ENCODE results near the gene LMTK2. TPM values are rescaled to one million over a fixed set of nuclear protein-coding genes. Genes with fewer than 3 reads are reported as not detected.

LMTK2 gene
- total RNA-seq, 1 donor from 2014 or later, result 6.3 TPM

Other genes with a start within 250 kb of the LMTK2 start
- gene ASNS, start 234.5 kb upstream of the LMTK2 start, total RNA-seq, result 1.6 and 3.1 TPM in 2 replicates
- not detected in 2 replicates for gene OCM2, start 116.7 kb upstream of the LMTK2 start, total RNA-seq
- 0.51 TPM in 2 replicates for gene BHLHA15, start 104.6 kb downstream of the LMTK2 start, total RNA-seq
- gene TECPR1, start 145.4 kb downstream of the LMTK2 start, total RNA-seq, result 63.3 and 63.7 TPM in 2 replicates
- gene BRI3, start 174.8 kb downstream of the LMTK2 start, total RNA-seq, result 42.0 and 55.1 TPM in 2 replicates

All from dermis microvascular lymphatic vessel endothelial cell (primary cell).